ENCODE data around the gene PLEKHA4. TPM values are rescaled to one million over a fixed set of nuclear protein-coding genes. Genes with fewer than 3 reads are reported as not detected.
"Not testable (repeated sequence)": the region's sequence is repeated elsewhere in the genome, so short reads cannot be mapped to it uniquely, and the experiment has no call there.

Gene PLEKHA4
- total RNA-seq, 6 experiments from 2014 or later, result 5.7 to 25.6 (median 12.0) TPM

DNA sequence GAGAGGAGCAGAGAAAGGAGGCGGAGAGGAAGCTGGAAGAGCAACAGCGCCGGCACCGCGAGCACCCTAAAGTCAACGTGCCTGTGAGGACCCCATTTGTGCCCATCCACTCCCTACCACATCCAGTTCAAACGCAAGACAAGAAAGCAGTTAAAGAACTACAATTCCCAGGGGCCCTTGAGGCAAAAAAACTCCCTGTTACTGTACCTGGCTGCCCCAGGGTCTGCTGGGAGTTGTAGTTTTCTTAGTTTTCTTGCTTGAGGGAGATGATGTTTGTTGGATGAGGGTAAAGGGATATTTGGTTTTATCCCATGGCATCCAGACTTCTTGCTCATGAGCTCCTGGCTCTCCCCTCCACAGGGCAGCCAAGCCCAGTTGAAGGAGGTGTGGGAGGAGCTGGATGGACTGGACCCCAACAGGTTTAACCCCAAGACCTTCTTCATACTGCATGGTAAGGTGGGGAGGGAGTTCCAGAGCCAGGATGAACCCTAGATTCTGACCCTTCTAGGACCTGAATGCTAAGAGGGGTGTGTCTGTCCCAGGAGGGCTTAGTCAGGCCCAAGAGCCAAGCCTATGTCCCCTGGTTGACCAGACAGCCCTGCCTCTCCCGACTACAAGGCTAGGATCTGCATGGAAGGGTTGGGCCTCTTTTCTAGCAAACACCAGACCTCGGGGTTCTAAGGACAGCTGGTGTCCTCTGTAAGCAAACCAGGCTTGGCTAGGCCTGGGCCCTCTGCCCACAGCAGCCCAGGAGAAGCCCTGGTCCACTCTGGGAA, 44.9 kb upstream of the PLEKHA4 start:
- Histone ChIP-seq H3K4me3 (no peak overlapping the region), H3K36me3 (peaks cover 6 to 67% (median 48%) of the 10 kb centered on the region in 4 donors), H3K4me1 (peaks cover 0 to 7% (median 3%) of the 10 kb centered on the region in 4 donors), H3K9me3 (no peaks in the 10 kb centered on the region), H3K27me3 (no peaks in the 10 kb centered on the region), H3K27ac (no peak overlapping the region)
- intact Hi-C loops (cut with DNase I), result no loop called here
- no peak for DNase-seq
- 90% methylated on average over 2 of the region's 9 CpGs for WGBS (ENCODE audit: insufficient coverage, low coverage, low lambda C conversion rate, missing lambda C conversion rate)
- TF ChIP-seq, protein P1, sequence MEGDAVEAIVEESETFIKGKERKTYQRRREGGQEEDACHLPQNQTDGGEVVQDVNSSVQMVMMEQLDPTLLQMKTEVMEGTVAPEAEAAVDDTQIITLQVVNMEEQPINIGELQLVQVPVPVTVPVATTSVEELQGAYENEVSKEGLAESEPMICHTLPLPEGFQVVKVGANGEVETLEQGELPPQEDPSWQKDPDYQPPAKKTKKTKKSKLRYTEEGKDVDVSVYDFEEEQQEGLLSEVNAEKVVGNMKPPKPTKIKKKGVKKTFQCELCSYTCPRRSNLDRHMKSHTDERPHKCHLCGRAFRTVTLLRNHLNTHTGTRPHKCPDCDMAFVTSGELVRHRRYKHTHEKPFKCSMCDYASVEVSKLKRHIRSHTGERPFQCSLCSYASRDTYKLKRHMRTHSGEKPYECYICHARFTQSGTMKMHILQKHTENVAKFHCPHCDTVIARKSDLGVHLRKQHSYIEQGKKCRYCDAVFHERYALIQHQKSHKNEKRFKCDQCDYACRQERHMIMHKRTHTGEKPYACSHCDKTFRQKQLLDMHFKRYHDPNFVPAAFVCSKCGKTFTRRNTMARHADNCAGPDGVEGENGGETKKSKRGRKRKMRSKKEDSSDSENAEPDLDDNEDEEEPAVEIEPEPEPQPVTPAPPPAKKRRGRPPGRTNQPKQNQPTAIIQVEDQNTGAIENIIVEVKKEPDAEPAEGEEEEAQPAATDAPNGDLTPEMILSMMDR (IDR thresholded peaks at IDR 0.05), result no peak
- no peak for TF ChIP-seq POLR2A (IDR thresholded peaks at IDR 0.05)
- peak in 1 of 4 donors; percentile 28 for ATAC-seq

DNA sequence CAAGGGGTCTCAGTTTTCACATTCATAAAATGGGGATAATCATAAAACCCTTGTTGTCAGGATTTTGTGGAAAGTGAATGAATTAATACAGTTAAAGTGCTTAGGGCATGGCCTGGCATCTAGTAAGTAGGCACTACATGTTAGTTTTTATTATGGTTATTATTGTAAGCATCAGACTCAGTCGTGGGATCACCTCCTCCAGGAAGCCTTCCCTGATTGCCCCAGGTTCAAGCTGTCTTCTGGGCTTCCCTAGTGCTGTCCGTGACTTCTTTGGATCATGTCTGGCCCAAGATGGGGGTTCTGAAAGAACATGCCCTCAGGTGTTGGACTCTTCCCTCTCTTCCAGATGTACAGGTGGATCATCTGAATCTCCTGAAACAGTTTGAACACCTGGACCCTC, 42.4 kb upstream of the PLEKHA4 start:
- ATAC-seq (no peak), DNase-seq (no peak)
- H3K4me3 ChIP-seq, result no peak overlapping the region
- H3K4me1 ChIP-seq, result peaks cover 0 to 22% (median 11%) of the 10 kb centered on the region in 4 donors
- no peaks in the 10 kb centered on the region for H3K9me3 ChIP-seq
- TF ChIP-seq POLR2A (IDR thresholded peaks at IDR 0.05), result no peak
- TF ChIP-seq, protein P1 (IDR thresholded peaks at IDR 0.05), result no peak
- H3K27me3 ChIP-seq, result no peaks in the 10 kb centered on the region
- intact Hi-C loops (cut with DNase I), result no loop called here
- H3K36me3 ChIP-seq, result peaks cover 6 to 62% (median 41%) of the 10 kb centered on the region in 4 donors
- WGBS (ENCODE audit: insufficient coverage, low coverage, low lambda C conversion rate, missing lambda C conversion rate), result 80% methylated on average over 1 of the region's 2 CpGs
- no peak overlapping the region for H3K27ac ChIP-seq

DNA sequence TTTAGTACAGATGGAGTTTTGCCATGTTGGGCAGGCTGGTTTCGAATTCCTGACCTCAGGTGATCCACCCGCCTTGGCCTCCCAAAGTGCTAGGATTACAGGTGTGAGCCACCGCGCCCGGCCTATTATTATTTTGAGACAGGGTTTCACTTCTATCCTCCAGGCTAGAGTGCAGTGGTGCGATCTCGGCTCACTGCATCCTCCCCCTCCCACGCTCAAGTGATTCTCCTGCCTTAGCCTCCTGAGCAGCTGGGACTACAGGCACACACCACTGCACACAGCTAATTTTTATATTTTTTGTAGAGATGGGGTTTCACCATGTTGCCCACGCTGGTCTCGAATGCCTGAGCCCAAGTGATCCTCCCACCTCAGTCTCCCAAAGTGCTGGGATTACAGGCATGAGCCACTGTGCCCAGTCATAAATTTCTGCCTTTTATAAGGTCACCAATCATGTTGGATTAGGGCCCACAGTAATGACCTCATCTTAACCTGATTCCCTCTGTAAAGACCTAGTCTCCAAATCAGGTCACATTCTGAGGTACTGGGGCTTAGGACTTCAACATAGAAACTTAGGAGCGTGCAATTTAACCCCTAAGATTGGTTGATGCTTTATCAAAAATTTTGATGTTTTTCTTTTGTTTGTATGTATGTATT, 41.1 kb upstream of the PLEKHA4 start:
- intact Hi-C loops (cut with DNase I), result loop anchor here in 1 of 2 donors (10.0 kb wide), 1 partner anchor 55 kb away; the partner anchor contains the start of gene FTL
- Histone ChIP-seq H3K36me3 (peaks cover 6 to 67% (median 36%) of the 10 kb centered on the region in 4 donors), H3K4me1 (peaks cover 0 to 24% (median 11%) of the 10 kb centered on the region in 4 donors), H3K27ac (peak overlapping the region in 2 of 3 donors; percentile 56 to 88)
- H3K27me3 ChIP-seq, ATAC-seq, H3K4me3 ChIP-seq, H3K9me3 ChIP-seq, DNase-seq: not testable (repeated sequence)
- 93% methylated on average over 11 of the region's 11 CpGs for WGBS (ENCODE audit: insufficient coverage, low coverage, low lambda C conversion rate, missing lambda C conversion rate)

DNA sequence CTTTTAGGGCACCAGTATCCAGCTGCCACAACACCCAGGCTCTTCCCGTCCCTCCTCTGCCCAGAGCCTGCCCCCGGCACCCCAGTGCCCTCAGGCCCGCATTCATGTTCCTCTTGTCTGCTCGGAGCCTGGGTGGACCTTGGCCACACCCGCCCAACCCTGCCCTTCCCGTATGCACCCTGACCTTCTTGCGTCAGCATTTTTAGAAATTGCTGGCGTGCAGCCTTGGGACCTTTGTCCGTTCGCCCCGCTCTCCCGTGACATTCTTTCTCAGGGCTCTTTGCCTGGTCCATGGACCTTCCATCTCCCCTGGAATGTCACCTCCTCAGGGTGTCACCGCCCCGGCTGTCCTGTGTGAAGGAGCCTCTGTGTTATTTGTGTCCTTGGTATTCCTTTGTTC, 39.3 kb upstream of the PLEKHA4 start:
- WGBS (ENCODE audit: insufficient coverage, low coverage, low lambda C conversion rate, missing lambda C conversion rate), result 13% methylated on average over 2 of the region's 14 CpGs
- no peaks in the 10 kb centered on the region for H3K9me3 ChIP-seq
- H3K4me3 ChIP-seq, result no peak overlapping the region
- peaks cover 0 to 29% (median 12%) of the 10 kb centered on the region in 4 donors for H3K4me1 ChIP-seq
- DNase-seq (peak; percentile 89 to 95 (median 94)), ATAC-seq (peak; percentile 83 to 95 (median 92))
- intact Hi-C loops (cut with DNase I), result loop anchor here in 1 of 2 donors (10.0 kb wide), 1 partner anchor 57 kb away; the partner anchor contains the start of gene FTL
- TF ChIP-seq, protein P1 (IDR thresholded peaks at IDR 0.05), result no peak
- peak; percentile 41 for TF ChIP-seq POLR2A (IDR thresholded peaks at IDR 0.05)
- peak overlapping the region; percentile 63 to 88 (median 73) for H3K27ac ChIP-seq
- peaks cover 6 to 50% (median 23%) of the 10 kb centered on the region in 4 donors for H3K36me3 ChIP-seq
- H3K27me3 ChIP-seq, result no peaks in the 10 kb centered on the region
